Muscle layer of colon (tissue), 2 donors: ENCODE data around the gene CES2.
"Not testable (repeated sequence)": the region's sequence is repeated elsewhere in the genome, so short reads cannot be mapped to it uniquely, and the experiment has no call there.

Source experiments
- H3K27ac ChIP-seq: one replicate; pipeline ENCODE4 v1.7.0; 2013; ENCODE audit warnings: low read depth, mild to moderate bottlenecking, low read length, moderate library complexity
- H3K27me3 ChIP-seq, 2 donors: one replicate each; pipeline ENCODE4 v1.7.0; 2013; ENCODE audit warnings: low read length in 2 of 2, mild to moderate bottlenecking in 2 of 2; ENCODE audit not compliant: insufficient read depth in 2 of 2, control insufficient read depth in 1 of 2
- H3K36me3 ChIP-seq: one replicate; pipeline ENCODE4 v1.7.0; 2013; ENCODE audit warnings: mild to moderate bottlenecking, low read length; ENCODE audit not compliant: insufficient read depth
- H3K4me1 ChIP-seq: one replicate; pipeline ENCODE4 v1.7.0; 2013; ENCODE audit warnings: mild to moderate bottlenecking, low read length; ENCODE audit not compliant: insufficient read depth
- H3K4me3 ChIP-seq, 2 donors: one replicate each; pipeline ENCODE4 v1.7.0; 2013; ENCODE audit warnings: low read length in 2 of 2, low read depth in 1 of 2, mild to moderate bottlenecking in 1 of 2, moderate library complexity in 1 of 2
- H3K9ac ChIP-seq: one replicate; pipeline ENCODE4 v1.7.0; 2013; ENCODE audit warnings: low read length
- H3K9me3 ChIP-seq: one replicate; pipeline ENCODE4 v1.7.0; 2013; ENCODE audit warnings: mild to moderate bottlenecking, low read length
- donor health status: abdominal sarcoma.
- donor health status: Adenocarcinoma of cecum.

CES2 gene

GRCh38 chr16:66928702-66929388, 6.5 kb upstream of the CES2 start:
- Histone ChIP-seq H3K36me3 (no peaks in the 10 kb centered on the region), H3K27ac (no peak overlapping the region), H3K9ac (no peak overlapping the region), H3K4me3 (no peak overlapping the region), H3K4me1 (peaks cover 31% of the 10 kb centered on the region), H3K9me3 (no peaks in the 10 kb centered on the region), H3K27me3 (no peaks in the 10 kb centered on the region)

- no peak overlapping the region for H3K4me3 ChIP-seq
- H3K9ac ChIP-seq: no peak overlapping the region
- no peak overlapping the region for H3K27ac ChIP-seq
- H3K9me3 ChIP-seq: no peaks in the 10 kb centered on the region
- H3K4me1 ChIP-seq: peaks cover 28% of the 10 kb centered on the region
- no peaks in the 10 kb centered on the region for H3K27me3 ChIP-seq
- no peaks in the 10 kb centered on the region for H3K36me3 ChIP-seq
These were observed 5.1 kb upstream of the CES2 start for GRCh38 chr16:66930189-66930588.

- no peak overlapping the region for H3K27ac ChIP-seq
- peaks cover 31% of the 10 kb centered on the region for H3K4me1 ChIP-seq
- no peak overlapping the region for H3K4me3 ChIP-seq
- no peaks in the 10 kb centered on the region for H3K9me3 ChIP-seq
- H3K9ac ChIP-seq: no peak overlapping the region
- no peaks in the 10 kb centered on the region for H3K27me3 ChIP-seq
- no peaks in the 10 kb centered on the region for H3K36me3 ChIP-seq
These were observed 3.7 kb upstream of the CES2 start for GRCh38 chr16:66931665-66932064.

GRCh38 chr16:66932076-66932475, 3.2 kb upstream of the CES2 start:
- Histone ChIP-seq H3K9me3 (no peaks in the 10 kb centered on the region), H3K4me3 (no peak overlapping the region), H3K36me3 (no peaks in the 10 kb centered on the region), H3K27ac (no peak overlapping the region), H3K9ac (no peak overlapping the region), H3K4me1 (peaks cover 34% of the 10 kb centered on the region), H3K27me3 (no peaks in the 10 kb centered on the region)

GRCh38 chr16:66933776-66934137, 1.6 kb upstream of the CES2 start:
- Histone ChIP-seq H3K27me3 (no peaks in the 10 kb centered on the region), H3K9ac (peak overlapping the region; percentile 100), H3K27ac (peak overlapping the region; percentile 80), H3K9me3 (no peaks in the 10 kb centered on the region), H3K4me3 (peak overlapping the region; percentile 53 to 99), H3K36me3 (peaks cover 8% of the 10 kb centered on the region), H3K4me1 (peaks cover 34% of the 10 kb centered on the region)

GRCh38 chr16:66934138-66934838, 1.0 kb upstream of the CES2 start, which contains the start of gene CIAO2B:
CIAO2B (minus strand) TSS chr16:66934402; CDS start chr16:66934364, 38 bp downstream.
- peaks cover 14% of the 10 kb centered on the region for H3K36me3 ChIP-seq

GRCh38 chr16:66934839-66935313, 440 bp upstream of the CES2 start:
- peaks cover 19% of the 10 kb centered on the region for H3K36me3 ChIP-seq
- H3K4me1 ChIP-seq: peaks cover 34% of the 10 kb centered on the region
- not testable (repeated sequence) for H3K27me3 ChIP-seq, H3K9me3 ChIP-seq
- H3K9ac ChIP-seq: peak overlapping the region; percentile 54
- peak overlapping the region; percentile 53 to 99 for H3K4me3 ChIP-seq
- peak overlapping the region; percentile 80 for H3K27ac ChIP-seq

More at GRCh38 chr16:66934138-66934838, 1.0 kb upstream of the CES2 start, which contains the start of gene CIAO2B:
- Histone ChIP-seq H3K27me3 (no peaks in the 10 kb centered on the region), H3K9me3 (no peaks in the 10 kb centered on the region), H3K9ac (peak within 1 kb of the TSS; percentile 100), H3K27ac (peak within 1 kb of the TSS; percentile 80), H3K4me3 (peak within 1 kb of the TSS; percentile 53 to 99), H3K4me1 (peaks cover 34% of the 10 kb centered on the region)

GRCh38 chr16:66936462-66936861, 1.1 kb downstream of the CES2 start:
- no peak overlapping the region for H3K27ac ChIP-seq
- H3K4me3 ChIP-seq: peak overlapping the region; percentile 53 to 99
- H3K36me3 ChIP-seq: peaks cover 34% of the 10 kb centered on the region
- no peaks in the 10 kb centered on the region for H3K27me3 ChIP-seq
- H3K9me3 ChIP-seq: no peaks in the 10 kb centered on the region
- peaks cover 34% of the 10 kb centered on the region for H3K4me1 ChIP-seq
- no peak overlapping the region for H3K9ac ChIP-seq

GRCh38 chr16:66936889-66937554, 1.7 kb downstream of the CES2 start:
- peaks cover 40% of the 10 kb centered on the region for H3K36me3 ChIP-seq
- no peak overlapping the region for H3K4me3 ChIP-seq
- no peaks in the 10 kb centered on the region for H3K9me3 ChIP-seq
- H3K27ac ChIP-seq: no peak overlapping the region
- H3K9ac ChIP-seq: no peak overlapping the region
- no peaks in the 10 kb centered on the region for H3K27me3 ChIP-seq
- H3K4me1 ChIP-seq: peaks cover 34% of the 10 kb centered on the region

- peaks cover 48% of the 10 kb centered on the region for H3K36me3 ChIP-seq
- H3K27me3 ChIP-seq: no peaks in the 10 kb centered on the region
- H3K9ac ChIP-seq: no peak overlapping the region
- H3K4me3 ChIP-seq: no peak overlapping the region
- no peaks in the 10 kb centered on the region for H3K9me3 ChIP-seq
- no peak overlapping the region for H3K27ac ChIP-seq
- H3K4me1 ChIP-seq: peaks cover 28% of the 10 kb centered on the region
These were observed 2.5 kb downstream of the CES2 start for GRCh38 chr16:66937725-66938337.

- Histone ChIP-seq H3K9me3 (no peaks in the 10 kb centered on the region), H3K9ac (no peak overlapping the region), H3K36me3 (peaks cover 49% of the 10 kb centered on the region), H3K4me3 (no peak overlapping the region), H3K27ac (no peak overlapping the region), H3K27me3 (no peaks in the 10 kb centered on the region), H3K4me1 (peaks cover 17% of the 10 kb centered on the region)
These were observed 4.0 kb downstream of the CES2 start for GRCh38 chr16:66939366-66939765.
